Type B pancreatic cell (in vitro differentiated cells): ENCODE measurements around the gene TRIM32. TPM values are rescaled to one million over a fixed set of nuclear protein-coding genes. Genes with fewer than 3 reads are reported as not detected.

Experiments used
- DNase-seq: peaks from one replicate; pipeline ENCODE4 v3.0.0; 2021; ENCODE audit warnings: mixed read lengths; ENCODE audit not compliant: unreplicated experiment; ENCODE audit errors: extremely low spot score
- H3K27ac Mint-ChIP-seq: 2 replicates; pipeline ENCODE4 v1.8.0; 2021; ENCODE audit warnings: mild to moderate bottlenecking, mixed read lengths
- H3K27me3 Mint-ChIP-seq: 2 replicates; pipeline ENCODE4 v1.8.0; 2021; ENCODE audit warnings: mixed read lengths
- H3K36me3 Mint-ChIP-seq: 2 replicates; pipeline ENCODE4 v1.8.0; 2021; ENCODE audit warnings: mixed read lengths
- H3K4me1 Mint-ChIP-seq: one replicate; pipeline ENCODE4 v1.8.0; 2021; ENCODE audit warnings: mixed read lengths; ENCODE audit not compliant: unreplicated experiment
- H3K4me3 Mint-ChIP-seq: 2 replicates; pipeline ENCODE4 v1.8.0; 2021; ENCODE audit warnings: mild to moderate bottlenecking, mixed read lengths
- H3K9me3 Mint-ChIP-seq: 2 replicates; pipeline ENCODE4 v1.8.0; 2021; ENCODE audit warnings: mixed read lengths
- CTCF ChIP-seq: fragments of 200-600 bp; sonication (generic); conservative IDR thresholded peaks from 2 replicates; pipeline ENCODE4 v1.5.0; 2021; ENCODE audit warnings: antibody characterized with exemption, mild to moderate bottlenecking
- total RNA-seq: library from RNA; stranded (reverse); gene quantifications from 2 replicates; pipeline ENCODE4 v1.2.1, GENCODE V29; 2021; ENCODE audit warnings: low replicate concordance

TRIM32 gene
- total RNA-seq, 1 donor from 2014 or later = 29.6 TPM

GRCh38 chr9:116700882-116701865, 14.1 kb downstream of the TRIM32 start:
- peaks cover 49% of the 10 kb centered on the region for H3K36me3 Mint-ChIP-seq
- H3K4me3 Mint-ChIP-seq = no peak overlapping the region
- no peaks in the 10 kb centered on the region for H3K27me3 Mint-ChIP-seq
- peaks cover 20% of the 10 kb centered on the region for H3K4me1 Mint-ChIP-seq
- H3K9me3 Mint-ChIP-seq = no peaks in the 10 kb centered on the region
- TF ChIP-seq CTCF = no peak
- no peak overlapping the region for H3K27ac Mint-ChIP-seq
- no peak for DNase-seq

GRCh38 chr9:116701940-116702642, 15.0 kb downstream of the TRIM32 start:
- peak overlapping the region; percentile 35 for H3K4me3 Mint-ChIP-seq
- no peak for DNase-seq
- H3K27ac Mint-ChIP-seq = no peak overlapping the region
- TF ChIP-seq CTCF = no peak
- no peaks in the 10 kb centered on the region for H3K9me3 Mint-ChIP-seq
- peaks cover 45% of the 10 kb centered on the region for H3K36me3 Mint-ChIP-seq
- peaks cover 18% of the 10 kb centered on the region for H3K4me1 Mint-ChIP-seq
- H3K27me3 Mint-ChIP-seq = no peaks in the 10 kb centered on the region

GRCh38 chr9:116703634-116704033, 16.5 kb downstream of the TRIM32 start:
- TF ChIP-seq CTCF = no peak
- Mint-ChIP-seq H3K27me3 (no peaks in the 10 kb centered on the region), H3K4me3 (no peak overlapping the region), H3K4me1 (peaks cover 16% of the 10 kb centered on the region), H3K36me3 (peaks cover 31% of the 10 kb centered on the region), H3K9me3 (no peaks in the 10 kb centered on the region), H3K27ac (no peak overlapping the region)
- DNase-seq = no peak

- no peak overlapping the region for H3K27ac Mint-ChIP-seq
- DNase-seq = no peak
- no peaks in the 10 kb centered on the region for H3K9me3 Mint-ChIP-seq
- H3K27me3 Mint-ChIP-seq = no peaks in the 10 kb centered on the region
- H3K4me3 Mint-ChIP-seq = no peak overlapping the region
- no peak for TF ChIP-seq CTCF
- peaks cover 25% of the 10 kb centered on the region for H3K36me3 Mint-ChIP-seq
- H3K4me1 Mint-ChIP-seq = peaks cover 16% of the 10 kb centered on the region
These were observed 17.4 kb downstream of the TRIM32 start for GRCh38 chr9:116704470-116704869.

- TF ChIP-seq CTCF = no peak
- no peaks in the 10 kb centered on the region for H3K27me3 Mint-ChIP-seq
- H3K9me3 Mint-ChIP-seq = no peaks in the 10 kb centered on the region
- DNase-seq = no peak
- H3K4me3 Mint-ChIP-seq = no peak overlapping the region
- peaks cover 16% of the 10 kb centered on the region for H3K4me1 Mint-ChIP-seq
- H3K36me3 Mint-ChIP-seq = peaks cover 16% of the 10 kb centered on the region
- H3K27ac Mint-ChIP-seq = no peak overlapping the region
These were observed 18.4 kb downstream of the TRIM32 start for GRCh38 chr9:116705531-116705930.
